K562 (cell line): ENCODE results near the gene TPGS1. TPM values are rescaled to one million over a fixed set of nuclear protein-coding genes. Genes with fewer than 3 reads are reported as not detected.
A peak's percentile ranks its signal among the peaks of the same experiment; 100 is the strongest.

ENCODE experiments used
- ATAC-seq: fragments of 200-7000 bp; cut with Tn5 transposase; 3 replicates; pipeline ENCODE4 v1.9.1; 2020; ENCODE audit warnings: moderate library complexity
- BruUV-seq: library from RNA; stranded (reverse); fragments of 400-500 nt; replicated peaks from 2 replicates; lab custom pipeline; 2021; lab: Mats Ljungman, UMichigan
- CTCF ChIA-PET: fragments of 300-600 bp; formaldehyde crosslinking; extraction: SDS; loops from one replicate; lab custom pipeline; 2021; ENCODE audit warnings: low intra/inter-chr PET ratio; lab: Yijun Ruan, JAX
- POLR2A ChIA-PET: fragments of 300-600, 350-650 bp; sonication (Branson Sonifier 250); formaldehyde crosslinking; extraction: SDS; loops from one replicate; lab custom pipeline; 2021; ENCODE audit warnings: antibody characterized with exemption, inconsistent platforms; lab: Yijun Ruan, JAX
- DNase-seq, 4 experiments: peaks; one replicate each; pipeline versions ENCODE4 v3.0.0 to v3.0.0-alpha.2; 2011 to 2018; ENCODE audit warnings: low spot score in 3 of 4, mixed read lengths in 3 of 4; ENCODE audit errors: extremely low read depth in 1 of 4
- FAIRE-seq: peaks from 2 replicates; lab custom pipeline; 2011; peaks lifted over from hg19 to GRCh38; lab: Jason Lieb, UNC
- H2AFZ ChIP-seq: 2 replicates; pipeline ENCODE4 v1.6.0; 2011; ENCODE audit warnings: low read depth, low read length, control low read depth, inconsistent platforms
- H3K27ac ChIP-seq: fragments of 200-600 bp; 3 replicates; pipeline ENCODE4 v1.8.0; 2011; ENCODE audit warnings: low read depth, mild to moderate bottlenecking, control low read depth, inconsistent platforms, low read length, moderate library complexity, mixed read lengths; ENCODE audit errors: extremely low read depth
- H3K27me3 ChIP-seq, 2 experiments: fragments of 300-600 bp in 1 of 2; 2 replicates in 1 of 2; 3 replicates in 1 of 2; pipeline versions ENCODE4 v1.6.0 to v1.8.0; 2011; ENCODE audit warnings: inconsistent platforms in 2 of 2, low read length in 2 of 2, mild to moderate bottlenecking in 1 of 2, mixed read lengths in 1 of 2, moderate library complexity in 1 of 2; ENCODE audit not compliant: control insufficient read depth in 2 of 2, insufficient read depth in 2 of 2
- H3K36me3 ChIP-seq: fragments of 300-600 bp; 3 replicates; pipeline ENCODE4 v1.8.0; 2011; ENCODE audit warnings: mild to moderate bottlenecking, low read length, inconsistent platforms; ENCODE audit not compliant: control insufficient read depth, insufficient read depth
- H3K4me1 ChIP-seq, 2 experiments: fragments of 200-600 bp in 1 of 2; replicated peaks in 1 of 2; 2 replicates in 1 of 2; 3 replicates in 1 of 2; pipeline versions ENCODE4 v1.5.1 to v1.8.0; 2011; ENCODE audit warnings: inconsistent platforms in 2 of 2, low read length in 2 of 2, mild to moderate bottlenecking in 1 of 2, mixed read lengths in 1 of 2, moderate library complexity in 1 of 2; ENCODE audit not compliant: control insufficient read depth in 2 of 2, insufficient read depth in 2 of 2
- H3K4me2 ChIP-seq: 2 replicates; pipeline ENCODE4 v1.6.1; 2011; ENCODE audit warnings: low read length, control low read depth, inconsistent platforms, mixed read lengths; ENCODE audit not compliant: insufficient read depth
- H3K4me3 ChIP-seq: fragments of 200-600 bp; sonication (generic), shearing (Covaris generic); 2 replicates; pipeline ENCODE4 v1.5.1; 2016; ENCODE audit warnings: control low read depth, inconsistent platforms
- H3K79me2 ChIP-seq: fragments of 200-600 bp; 3 replicates; pipeline ENCODE4 v1.8.0; 2011; ENCODE audit warnings: low read length, inconsistent platforms; ENCODE audit not compliant: control insufficient read depth, insufficient read depth
- H3K9ac ChIP-seq, 2 experiments: 2 replicates each; pipeline versions ENCODE4 v1.6.0 to v1.6.1; 2011; ENCODE audit warnings: low read depth in 2 of 2, low read length in 2 of 2, control low read depth in 1 of 2, inconsistent platforms in 1 of 2, mild to moderate bottlenecking in 1 of 2, mixed read lengths in 1 of 2; ENCODE audit not compliant: insufficient read depth in 1 of 2
- H3K9me1 ChIP-seq: one replicate; pipeline ENCODE4 v1.6.0; 2011; ENCODE audit warnings: inconsistent platforms, mild to moderate bottlenecking, low read length, moderate library complexity; ENCODE audit not compliant: control insufficient read depth, insufficient read depth
- H3K9me3 ChIP-seq: replicated peaks from 2 replicates; pipeline ENCODE4 v1.5.1; 2011; ENCODE audit warnings: low read depth, low read length, inconsistent platforms; ENCODE audit not compliant: control insufficient read depth, insufficient read depth
- H4K20me1 ChIP-seq: replicated peaks from 2 replicates; pipeline ENCODE4 v1.6.1; 2011; ENCODE audit warnings: low read length, inconsistent platforms, mixed read lengths; ENCODE audit not compliant: control insufficient read depth, insufficient read depth
- BRCA1 ChIP-seq, 2 experiments: fragments of 450-650 bp in 1 of 2; sonication (generic) in 1 of 2; formaldehyde crosslinking in 1 of 2; IDR thresholded peaks; 2 replicates each; pipeline versions ENCODE4 v1.5.0 to v1.6.1; 2017 to 2020; ENCODE audit warnings: mild to moderate bottlenecking in 1 of 2, missing genetic modification reagents in 1 of 2
- ETV5 ChIP-seq: sonication (generic); formaldehyde crosslinking; IDR thresholded peaks from 2 replicates; pipeline ENCODE4 v1.4.0; 2020; ENCODE audit warnings: low read depth, mild to moderate bottlenecking, missing genetic modification reagents
- POLR2G ChIP-seq: fragments of 200-400 bp; formaldehyde crosslinking; IDR thresholded peaks from 2 replicates; pipeline ENCODE4 v1.6.1; 2017; ENCODE audit warnings: low read depth, mild to moderate bottlenecking, antibody characterized with exemption, low read length, moderate library complexity
- ZBED1 ChIP-seq: IDR thresholded peaks from 2 replicates; pipeline ENCODE4 v1.6.1; 2014
- ZFP30 ChIP-seq: fragments of 250-450 bp; sonication (Bioruptor Pico); IDR thresholded peaks from 2 replicates; pipeline ENCODE4 v1.8.0; 2022; ENCODE audit warnings: moderate library complexity, mild to moderate bottlenecking, inconsistent platforms, borderline replicate concordance
- ZFX ChIP-seq: sonication (generic); formaldehyde crosslinking; IDR thresholded peaks from 2 replicates; pipeline ENCODE4 v1.8.0; 2022; ENCODE audit warnings: mild to moderate bottlenecking, missing genetic modification reagents, moderate library complexity
- ZNF274 ChIP-seq: IDR thresholded peaks from 2 replicates; pipeline ENCODE4 v1.6.1; 2011; ENCODE audit warnings: low read depth, mild to moderate bottlenecking, low read length, moderate library complexity, borderline replicate concordance
- WGBS: fragments of 100-300 bp; shearing (Covaris generic); methylation state at CpG from one replicate; pipeline ENCODE4 v1.1.6; 2016; ENCODE audit warnings: low coverage, mixed read lengths; ENCODE audit not compliant: insufficient coverage; ENCODE audit errors: missing lambda C conversion rate; 5-methylcytosine and 5-hydroxymethylcytosine counted together
- in situ Hi-C: fragments of 300-500 bp; cut with MboI; formaldehyde crosslinking; loops from 4 replicates; pipeline ENCODE4 v1.15.0; 2018; ENCODE audit warnings: inconsistent platforms, mixed read lengths
- intact Hi-C: fragments of 100-400 bp; cut with micrococcal nuclease; formaldehyde crosslinking; loops from 2 replicates; pipeline ENCODE4 v1.14.2; 2022
- polyA plus RNA-seq, 8 experiments: library from polyadenylated mRNA; depleted of rRNA in 4 of 8; stranded (reverse) in 5 of 8; unstranded in 3 of 8; fragments of >200 nt; fragmentation: Nextera tagmentation in 2 of 8; fragmentation: Illumina TruSeq in 1 of 8; extraction: Ambion mirVana in 2 of 8; extraction: Trizol in 1 of 8; gene quantifications; 2 replicates each; pipeline versions ENCODE4 v1.2.1 to v1.2.3, GENCODE V29; 2011 to 2014; ENCODE audit warnings: inconsistent platforms in 1 of 8, missing spikeins in 1 of 8
- total RNA-seq, 7 experiments: library from RNA; depleted of rRNA in 6 of 7; stranded (reverse); fragments of >200 nt in 6 of 7; fragmentation: Illumina TruSeq in 2 of 7; extraction: Trizol in 2 of 7; gene quantifications; 2 replicates each; pipeline versions ENCODE4 v1.2.1 to v1.2.3, GENCODE V29; 2011 to 2021; ENCODE audit warnings: low replicate concordance in 1 of 7

The TPGS1 gene
- total and polyA plus RNA-seq, 9 of the 15 experiments (the other 6 are each of a cell fraction or from before 2014, with no cell fraction given) = 0.30 to 31.6 (median 1.2) TPM; not detected in 2

- intact Hi-C loops = no loop called here
- H3K4me3 ChIP-seq = no peak overlapping the region
- POLR2A ChIA-PET = interaction anchor here (0.5 to 0.6 kb wide), 2 partner anchors 16 to 56 kb away, joined by 4 to 5 read pairs; no protein-coding TSS in a partner anchor
- FAIRE-seq (no peak), DNase-seq (no peak)
- H3K79me2 ChIP-seq = no peaks in the 10 kb centered on the region
- TF ChIP-seq ETV5 (CRISPR knock-in tag) = no peak
- no peak for TF ChIP-seq ZBED1
- no peak for TF ChIP-seq ZNF274
- TF ChIP-seq ZFP30 (CRISPR knock-in tag) = no peak
- no peak for TF ChIP-seq BRCA1 (IDR thresholded peaks at IDR 0.05)
- TF ChIP-seq BRCA1 (CRISPR knock-in tag; IDR thresholded peaks at IDR 0.05) = no peak
- 0 out of 2 replicates have a peak, but pooled peaks have one; percentile 42 for TF ChIP-seq POLR2G
- no peak for TF ChIP-seq ZFX (CRISPR knock-in tag)
- TF ChIP-seq, all 486 proteins: peak for 1
- ATAC-seq = no peak
- H3K4me2 ChIP-seq = no peak overlapping the region
- no peak overlapping the region for H3K9ac ChIP-seq
- CTCF ChIA-PET = no interaction called here
- H3K9me1 ChIP-seq = no peaks in the 10 kb centered on the region
- no peaks in the 10 kb centered on the region for H4K20me1 ChIP-seq
- H3K4me1 ChIP-seq = peaks cover 17 to 48% of the 10 kb centered on the region in 2 experiments; a peak in 4 of 5 replicates
- no peaks in the 10 kb centered on the region for H3K27me3 ChIP-seq
- BruUV-seq = no TSS peak
- no peaks in the 10 kb centered on the region for H3K36me3 ChIP-seq
- H2AFZ ChIP-seq = no peak overlapping the region
- 91% methylated on average over 16 of the region's 21 CpGs for WGBS
- no peak overlapping the region for H3K27ac ChIP-seq
- H3K9me3 ChIP-seq = no peaks in the 10 kb centered on the region; the same call in 1 of the 2 replicates
- in situ Hi-C loops = no loop called here
These were observed 51.6 kb downstream of the TPGS1 start for GRCh38 chr19:558770-559439.
